Renal cortex interstitium (tissue), 15 donors: Measurements from ENCODE around the gene NOP9. TPM values are rescaled to one million over a fixed set of nuclear protein-coding genes. Genes with fewer than 3 reads are reported as not detected.
A peak's percentile ranks its signal among the peaks of the same experiment; 100 is the strongest.

ENCODE experiments used
- DNase-seq, 11 donors: peaks; one replicate each; pipeline ENCODE4 v3.0.0-alpha.2; 2013; ENCODE audit warnings: low read depth in 9 of 11, low spot score in 4 of 11; ENCODE audit errors: extremely low read depth in 1 of 11
- long read RNA-seq, 16 experiments: transcript quantifications; one replicate each; lab custom pipeline, GENCODE V29; 2026
- polyA plus RNA-seq, 3 donors: library from polyadenylated mRNA; unstranded; fragments of 120-200 nt; gene quantifications; one replicate each; pipeline ENCODE4 v1.2.1, GENCODE V29; 2013; ENCODE audit not compliant: insufficient read length in 3 of 3

Gene NOP9, protein sequence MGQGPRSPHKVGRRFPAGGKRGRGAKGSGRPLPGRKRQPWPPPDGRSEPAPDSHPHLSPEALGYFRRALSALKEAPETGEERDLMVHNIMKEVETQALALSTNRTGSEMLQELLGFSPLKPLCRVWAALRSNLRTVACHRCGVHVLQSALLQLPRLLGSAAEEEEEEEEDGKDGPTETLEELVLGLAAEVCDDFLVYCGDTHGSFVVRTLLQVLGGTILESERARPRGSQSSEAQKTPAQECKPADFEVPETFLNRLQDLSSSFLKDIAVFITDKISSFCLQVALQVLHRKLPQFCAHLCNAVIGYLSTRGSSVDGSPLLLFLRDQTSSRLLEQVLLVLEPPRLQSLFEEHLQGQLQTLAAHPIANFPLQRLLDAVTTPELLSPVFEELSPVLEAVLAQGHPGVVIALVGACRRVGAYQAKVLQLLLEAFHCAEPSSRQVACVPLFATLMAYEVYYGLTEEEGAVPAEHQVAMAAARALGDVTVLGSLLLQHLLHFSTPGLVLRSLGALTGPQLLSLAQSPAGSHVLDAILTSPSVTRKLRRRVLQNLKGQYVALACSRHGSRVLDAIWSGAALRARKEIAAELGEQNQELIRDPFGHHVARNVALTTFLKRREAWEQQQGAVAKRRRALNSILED
- polyA plus RNA-seq = 10 to 100 TPM; 25.8 to 28.5 (median 26.7) TPM
- long read RNA-seq, donor 1, full-length matches to known transcripts = 1 of 44 reads
- long read RNA-seq, donor 1, partial matches to known transcripts = 43 of 44 reads
- long read RNA-seq, donor 1, other reads (novel, unspliced or antisense) = 0 of 44 reads
- long read RNA-seq, donor 2, full-length matches to known transcripts = 1 of 37 reads
- long read RNA-seq, donor 2, partial matches to known transcripts = 36 of 37 reads
- long read RNA-seq, donor 2, other reads (novel, unspliced or antisense) = 0 of 37 reads
- long read RNA-seq, donor 3, full-length matches to known transcripts = 6 of 69 reads
- long read RNA-seq, donor 3, partial matches to known transcripts = 49 of 69 reads
- long read RNA-seq, donor 3, other reads (novel, unspliced or antisense) = 14 of 69 reads
- long read RNA-seq, donor 4, full-length matches to known transcripts = 2 of 50 reads
- long read RNA-seq, donor 4, partial matches to known transcripts = 40 of 50 reads
- long read RNA-seq, donor 4, other reads (novel, unspliced or antisense) = 8 of 50 reads
- long read RNA-seq, donor 5 = 0 reads
- long read RNA-seq, donor 6, full-length matches to known transcripts = 1 of 52 reads
- long read RNA-seq, donor 6, partial matches to known transcripts = 51 of 52 reads
- long read RNA-seq, donor 6, other reads (novel, unspliced or antisense) = 0 of 52 reads
- long read RNA-seq, donor 7, partial matches to known transcripts = 68 of 68 reads
- long read RNA-seq, donor 7, other reads (novel, unspliced or antisense) = 0 of 68 reads
- long read RNA-seq, donor 8 = 0 reads
- long read RNA-seq, donor 9, full-length matches to known transcripts = 2 of 2 reads
- long read RNA-seq, donor 9, partial matches to known transcripts = 0 of 2 reads
- long read RNA-seq, donor 9, other reads (novel, unspliced or antisense) = 0 of 2 reads
- long read RNA-seq, donor 10, full-length matches to known transcripts = 1 of 16 reads
- long read RNA-seq, donor 10, partial matches to known transcripts = 0 of 16 reads
- long read RNA-seq, donor 10, other reads (novel, unspliced or antisense) = 15 of 16 reads
- long read RNA-seq, donor 11, full-length matches to known transcripts = 4 of 39 reads
- long read RNA-seq, donor 11, partial matches to known transcripts = 35 of 39 reads
- long read RNA-seq, donor 11, other reads (novel, unspliced or antisense) = 0 of 39 reads
- long read RNA-seq, donor 12, full-length matches to known transcripts = 2 of 23 reads
- long read RNA-seq, donor 12, partial matches to known transcripts = 21 of 23 reads
- long read RNA-seq, donor 12, other reads (novel, unspliced or antisense) = 0 of 23 reads
- long read RNA-seq, donor 13 = 0 reads
- long read RNA-seq, donor 14, full-length matches to known transcripts = 2 of 75 reads
- long read RNA-seq, donor 14, partial matches to known transcripts = 61 of 75 reads
- long read RNA-seq, donor 14, other reads (novel, unspliced or antisense) = 12 of 75 reads
- long read RNA-seq, donor 15, full-length matches to known transcripts = 1 of 16 reads
- long read RNA-seq, donor 15, partial matches to known transcripts = 15 of 16 reads
- long read RNA-seq, donor 15, other reads (novel, unspliced or antisense) = 0 of 16 reads
- long read RNA-seq, donor 16, full-length matches to known transcripts = 3 of 8 reads
- long read RNA-seq, donor 16, partial matches to known transcripts = 5 of 8 reads
- long read RNA-seq, donor 16, other reads (novel, unspliced or antisense) = 0 of 8 reads

DNA sequence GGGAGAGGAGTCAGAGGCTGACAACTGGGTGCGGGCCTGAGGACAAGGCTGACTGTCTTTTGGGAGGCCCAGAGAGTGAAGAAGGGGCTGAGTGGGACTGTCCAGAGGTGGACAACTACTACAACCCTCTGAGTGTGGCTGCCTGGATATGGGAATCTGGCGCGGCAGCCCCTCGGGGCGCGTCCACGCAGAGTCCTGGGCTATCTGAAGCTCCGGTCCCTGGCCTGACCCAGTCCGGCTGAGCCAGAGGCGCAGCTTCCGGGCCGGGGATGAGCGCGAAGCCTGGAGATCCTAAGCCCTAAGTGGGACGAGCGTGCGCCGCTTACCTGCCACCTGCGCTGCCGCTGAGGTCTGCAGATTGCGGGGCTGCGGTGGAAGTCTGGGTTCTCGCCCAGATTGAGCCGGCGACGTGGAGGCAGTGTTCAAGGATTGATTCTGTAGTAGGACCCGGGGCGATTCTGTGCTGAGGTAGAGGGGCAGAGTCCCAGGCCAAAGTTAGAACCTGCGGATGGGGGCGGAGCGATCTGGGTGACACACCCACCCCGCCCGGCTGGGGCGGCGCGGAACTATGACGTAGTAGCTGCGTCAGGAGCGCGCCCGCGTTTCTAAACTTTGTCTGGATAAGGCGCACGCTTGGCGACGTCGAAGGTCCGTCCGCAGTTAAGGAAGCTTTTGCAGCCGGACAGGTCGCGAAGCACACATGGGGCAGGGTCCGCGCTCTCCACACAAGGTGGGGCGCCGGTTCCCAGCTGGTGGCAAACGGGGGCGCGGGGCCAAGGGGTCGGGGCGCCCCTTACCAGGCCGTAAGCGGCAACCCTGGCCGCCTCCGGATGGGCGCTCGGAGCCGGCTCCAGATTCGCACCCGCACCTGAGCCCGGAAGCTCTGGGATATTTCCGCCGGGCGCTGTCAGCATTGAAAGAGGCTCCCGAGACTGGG is at the start of gene NOP9, which contains the start of gene DHRS1:
Gene NOP9, plus strand, starts transcription at position 596 of the 937 bp plus-strand sequence. Its CDS starts 105 bp downstream, at position 701.
Gene DHRS1, minus strand, starts transcription at position 526 of the 937 bp plus-strand sequence. CDS start 674 bp downstream, outside the sequence.
- DNase-seq = peak; percentile 78 to 91 (median 86)

- DNase-seq = no peak
Observed at GRCh38 chr14:24250354-24250753, 49.3 kb upstream of the NOP9 start.

DNA sequence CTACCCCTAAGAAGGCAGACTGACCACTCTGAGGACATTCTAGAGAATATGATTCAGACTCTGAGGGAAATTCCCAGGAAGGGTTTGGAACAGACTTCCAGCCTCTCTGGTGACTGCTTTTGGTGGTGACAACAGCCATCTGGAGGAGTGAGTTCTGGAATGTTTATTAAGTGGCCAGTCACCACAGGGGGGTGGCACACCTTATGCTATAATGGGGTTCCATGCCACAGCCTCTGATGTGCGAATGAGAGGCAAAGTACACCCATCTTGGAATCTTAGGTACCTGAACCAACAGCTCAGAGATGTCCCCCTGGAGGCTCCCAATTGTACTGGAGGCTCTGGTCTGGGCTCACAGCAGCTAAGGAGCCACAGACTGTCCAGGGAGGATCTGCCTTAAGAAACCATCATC is 47.8 kb upstream of the NOP9 start:
- no peak for DNase-seq

GRCh38 chr14:24252289-24253124 is 47.1 kb upstream of the NOP9 start:
- no peak for DNase-seq

DNA sequence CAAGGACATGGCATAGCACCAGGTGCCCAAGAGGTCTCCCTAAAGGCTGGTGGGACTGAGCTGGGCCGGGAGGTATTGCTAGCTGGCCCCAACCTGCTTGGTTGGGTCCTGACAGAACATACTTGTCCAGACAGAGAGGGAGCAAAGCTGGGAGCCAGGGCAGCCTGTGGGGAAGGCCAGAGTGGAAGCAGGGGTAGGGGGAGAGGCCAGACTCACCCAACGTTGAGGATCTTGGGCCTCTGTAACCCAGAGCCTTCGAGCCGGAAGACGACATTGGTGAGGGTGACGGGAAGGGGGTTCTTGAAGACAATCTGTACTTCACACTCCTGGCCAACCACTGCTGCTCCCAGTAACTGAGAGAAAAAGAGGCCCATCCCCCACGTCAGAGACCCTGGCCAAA is 45.7 kb upstream of the NOP9 start:
- DNase-seq = no peak

DNA sequence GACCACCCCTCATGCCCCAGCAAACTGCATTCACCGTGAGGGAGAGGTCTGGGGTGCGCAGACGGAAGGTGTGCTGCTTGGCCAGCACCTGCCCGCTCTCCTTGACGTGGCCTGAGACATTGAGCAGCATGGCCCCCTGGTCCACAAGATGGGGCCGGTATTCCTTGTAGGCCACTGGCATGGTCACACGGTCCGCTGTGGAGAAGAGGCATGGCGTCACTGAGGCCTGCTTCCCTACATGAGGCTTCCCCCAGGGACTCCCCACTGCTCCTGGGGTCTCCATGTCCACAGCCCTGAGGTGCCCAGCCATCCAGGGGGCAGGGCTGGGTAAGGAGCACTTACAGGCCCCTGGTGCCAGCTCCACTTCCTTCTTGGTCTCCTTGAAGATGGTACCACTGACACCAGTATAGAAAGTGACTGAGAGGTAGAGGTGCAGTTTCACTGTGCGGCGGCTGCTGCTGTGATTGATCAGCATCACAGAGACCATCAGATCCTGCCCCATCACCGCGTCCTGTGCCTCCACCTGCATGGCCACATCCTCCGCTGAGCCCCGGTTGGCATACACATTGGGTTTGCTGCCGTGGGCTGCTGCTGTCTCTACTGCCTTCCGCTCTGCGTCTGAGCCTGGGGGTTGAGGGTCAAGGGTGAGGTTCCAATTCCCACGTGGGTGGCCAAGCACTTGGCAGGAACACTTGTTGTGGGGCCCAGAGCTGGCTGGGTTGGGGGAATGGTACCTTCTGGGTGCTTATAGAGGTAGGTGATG is 44.8 kb upstream of the NOP9 start:
- no peak for DNase-seq

- DNase-seq = no peak
Observed at GRCh38 chr14:24255438-24255837, 44.2 kb upstream of the NOP9 start.

GRCh38 chr14:24255931-24256711 is 43.5 kb upstream of the NOP9 start:
- DNase-seq = no peak

GRCh38 chr14:24256960-24257359 is 42.7 kb upstream of the NOP9 start:
- no peak for DNase-seq

DNA sequence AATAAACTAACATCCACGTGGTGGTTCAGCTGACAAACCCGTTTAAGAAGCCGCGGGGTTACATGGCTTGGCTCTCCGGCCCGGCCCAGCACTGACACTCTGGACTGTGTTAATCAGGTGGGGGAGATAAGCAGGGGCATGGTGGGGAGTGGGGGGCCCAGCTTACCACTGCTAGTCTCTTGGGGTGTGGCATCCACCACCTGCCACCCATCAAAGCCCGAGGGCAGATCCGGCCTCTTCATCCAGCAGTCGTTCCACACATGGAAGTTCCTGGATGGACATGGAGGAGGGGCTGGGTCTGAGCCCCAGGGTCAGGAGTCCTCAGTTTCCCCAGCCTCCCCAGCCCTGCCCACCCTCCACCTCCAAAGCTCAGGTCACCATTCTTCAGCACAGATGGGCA is 41.5 kb upstream of the NOP9 start:
- no peak for DNase-seq

- no peak for DNase-seq
Observed at GRCh38 chr14:24258548-24259265, 40.9 kb upstream of the NOP9 start.

- peak in 1 of 11 donors; percentile 5 for DNase-seq
Observed at GRCh38 chr14:24259282-24260025, 40.2 kb upstream of the NOP9 start.
